Transverse colon (tissue), 4 donors: ENCODE results near the gene MS4A18. TPM values are rescaled to one million over a fixed set of nuclear protein-coding genes. Genes with fewer than 3 reads are reported as not detected.
"Not testable (repeated sequence)": the region's sequence is repeated elsewhere in the genome, so short reads cannot be mapped to it uniquely, and the experiment has no call there.

Experiments
- DNase-seq: peaks from one replicate; pipeline ENCODE4 v3.0.0-alpha.2; 2019
- H3K27ac ChIP-seq, 4 donors: fragments of 200-600 bp; sonication (generic); 2 replicates each; pipeline ENCODE4 v1.5.1; 2016 to 2018; ENCODE audit warnings: inconsistent platforms in 4 of 4
- H3K27me3 ChIP-seq: fragments of 200-600 bp; sonication (generic); 2 replicates; pipeline ENCODE4 v1.5.1; 2017; ENCODE audit warnings: inconsistent platforms
- H3K36me3 ChIP-seq, 4 donors: fragments of 200-600 bp; sonication (generic); 2 replicates each; pipeline ENCODE4 v1.5.1; 2017 to 2019; ENCODE audit warnings: inconsistent platforms in 4 of 4
- H3K4me1 ChIP-seq, 4 donors: fragments of 200-600 bp; sonication (generic); 2 replicates each; pipeline ENCODE4 v1.5.1; 2017 to 2020; ENCODE audit warnings: inconsistent platforms in 4 of 4
- H3K4me3 ChIP-seq, 4 donors: fragments of 200-600 bp; sonication (generic); 1 replicate in 1 of 4; 2 replicates in 3 of 4; pipeline versions ENCODE4 v1.5.1 to v1.6.1; 2017 to 2019; ENCODE audit warnings: inconsistent platforms in 4 of 4
- H3K9me3 ChIP-seq, 2 donors: fragments of 200-600 bp; sonication (generic); 2 replicates each; pipeline ENCODE4 v1.5.1; 2017 to 2019; ENCODE audit warnings: inconsistent platforms in 2 of 2
- EP300 ChIP-seq: sonication (generic); formaldehyde crosslinking; IDR thresholded peaks from one replicate; pipeline ENCODE4 v1.6.1; 2017; ENCODE audit warnings: antibody characterized with exemption, low read depth
- POLR2A ChIP-seq: fragments of 450-650 bp; IDR thresholded peaks from one replicate; pipeline ENCODE4 v1.6.1; 2016; ENCODE audit warnings: antibody characterized with exemption, mild to moderate bottlenecking, moderate library complexity
- POLR2AphosphoS5 ChIP-seq, 3 donors: sonication (generic); formaldehyde crosslinking; IDR thresholded peaks; one replicate each; pipeline ENCODE4 v1.6.1; 2016; ENCODE audit warnings: antibody characterized with exemption in 3 of 3
- WGBS, 2 donors: methylation state at CpG; one replicate each; pipeline ENCODE4 v1.1.5; 2018; ENCODE audit warnings: low coverage in 1 of 2; 5-methylcytosine and 5-hydroxymethylcytosine counted together
- in situ Hi-C, 4 donors: fragments of 200-750 bp; cut with MboI; loops; one replicate each; pipeline versions ENCODE4 v1.15.0 to v1.15.1; 2017; ENCODE audit warnings: low sequenced_read_pairs in 3 of 4, low pct_ligation_motif_present in 1 of 4, low pct_unique_long_range_greater_than_20kb in 1 of 4
- intact Hi-C: fragments of 100-400 bp; cut with DNase I; formaldehyde crosslinking; loops from one replicate; pipeline ENCODE4 v1.15.1; 2023; ENCODE audit warnings: low total_unique reads
- total RNA-seq, 4 donors: library from RNA; depleted of rRNA; stranded (reverse); fragments of >200 nt; gene quantifications; one replicate each; pipeline ENCODE4 v1.1.0, GENCODE V29; 2016
- TF ChIP-seq, protein P1 (sequence below), 5 experiments: fragments of 200-600 bp in 3 of 5; fragments of 450-650 bp in 2 of 5; sonication (generic) in 3 of 5; IDR thresholded peaks; 1 replicate in 2 of 5; 2 replicates in 3 of 5; pipeline ENCODE4 v1.5.1; 2016 to 2017; ENCODE audit warnings: antibody characterized with exemption in 5 of 5, inconsistent platforms in 3 of 5, mild to moderate bottlenecking in 2 of 5, moderate library complexity in 1 of 5

MS4A18 gene
- not detected for total RNA-seq

DNA sequence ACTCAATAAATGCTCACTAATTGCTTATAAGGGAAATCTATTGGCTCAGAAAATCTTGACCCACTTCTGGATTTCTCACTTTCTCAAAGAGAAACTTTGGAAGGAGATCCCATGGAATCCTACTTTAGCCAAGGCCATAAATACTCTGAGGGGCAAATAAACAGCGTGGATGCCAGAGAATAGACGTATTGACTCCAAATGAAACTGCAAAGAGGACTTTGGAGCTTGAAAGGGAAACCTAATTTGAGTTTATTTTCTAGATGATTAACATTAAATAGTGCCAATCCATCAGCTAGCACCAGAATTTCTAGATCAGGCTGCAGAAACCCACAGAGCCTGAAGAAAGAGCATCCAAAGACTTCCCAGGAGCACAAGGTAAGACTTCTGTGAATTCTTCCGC lies at the start of gene MS4A18:
TSS of gene MS4A18 (plus strand) at position 301 of the 400 bp plus-strand sequence.
- H3K4me3 ChIP-seq = no peak within 1 kb of the TSS
- TF ChIP-seq EP300 (no peak), POLR2AphosphoS5 (IDR thresholded peaks at IDR 0.05) (no peak), POLR2A (no peak)
- TF ChIP-seq, protein P1, sequence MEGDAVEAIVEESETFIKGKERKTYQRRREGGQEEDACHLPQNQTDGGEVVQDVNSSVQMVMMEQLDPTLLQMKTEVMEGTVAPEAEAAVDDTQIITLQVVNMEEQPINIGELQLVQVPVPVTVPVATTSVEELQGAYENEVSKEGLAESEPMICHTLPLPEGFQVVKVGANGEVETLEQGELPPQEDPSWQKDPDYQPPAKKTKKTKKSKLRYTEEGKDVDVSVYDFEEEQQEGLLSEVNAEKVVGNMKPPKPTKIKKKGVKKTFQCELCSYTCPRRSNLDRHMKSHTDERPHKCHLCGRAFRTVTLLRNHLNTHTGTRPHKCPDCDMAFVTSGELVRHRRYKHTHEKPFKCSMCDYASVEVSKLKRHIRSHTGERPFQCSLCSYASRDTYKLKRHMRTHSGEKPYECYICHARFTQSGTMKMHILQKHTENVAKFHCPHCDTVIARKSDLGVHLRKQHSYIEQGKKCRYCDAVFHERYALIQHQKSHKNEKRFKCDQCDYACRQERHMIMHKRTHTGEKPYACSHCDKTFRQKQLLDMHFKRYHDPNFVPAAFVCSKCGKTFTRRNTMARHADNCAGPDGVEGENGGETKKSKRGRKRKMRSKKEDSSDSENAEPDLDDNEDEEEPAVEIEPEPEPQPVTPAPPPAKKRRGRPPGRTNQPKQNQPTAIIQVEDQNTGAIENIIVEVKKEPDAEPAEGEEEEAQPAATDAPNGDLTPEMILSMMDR (IDR thresholded peaks at IDR 0.05) = no peak
- whole genome bisulfite sequencing, 2 donors = 54 to 77% methylated on average over 2 to 3 of the region's 3 CpGs
- H3K36me3 ChIP-seq = no peaks in the 10 kb centered on the region
- intact Hi-C loops = no loop called here
- no peak within 1 kb of the TSS for H3K27ac ChIP-seq
- peaks cover 0 to 9% (median 6%) of the 10 kb centered on the region in 4 donors for H3K4me1 ChIP-seq
- DNase-seq = no peak
- H3K27me3 ChIP-seq = peaks cover 27% of the 10 kb centered on the region
- in situ Hi-C loops = no loop called here
- H3K9me3 ChIP-seq = no peaks in the 10 kb centered on the region

DNA sequence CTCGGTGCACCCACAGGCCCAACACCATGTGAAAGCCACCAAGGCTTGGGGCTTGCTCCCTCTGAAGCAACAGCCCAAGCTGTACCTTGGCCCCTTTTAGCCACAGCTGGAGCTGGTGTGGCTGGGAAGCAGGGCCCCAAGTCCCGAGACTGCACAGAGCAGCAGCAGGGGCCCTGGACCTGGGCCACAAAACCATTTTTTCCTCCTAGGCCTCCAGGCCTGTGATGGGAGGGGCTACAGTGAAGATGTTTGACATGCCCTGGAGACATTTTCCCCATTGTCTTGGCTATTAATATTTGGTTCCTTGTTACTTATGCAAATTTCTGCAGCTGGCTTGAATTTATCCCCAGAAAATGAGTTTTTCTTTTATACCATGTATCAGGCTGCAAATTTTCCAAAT lies 46.3 kb upstream of the MS4A18 start:
- H3K36me3 ChIP-seq, intact Hi-C loops, DNase-seq, H3K27ac ChIP-seq, H3K4me3 ChIP-seq, in situ Hi-C loops, H3K4me1 ChIP-seq, H3K27me3 ChIP-seq: not testable (repeated sequence)
- peaks cover 15 to 18% of the 10 kb centered on the region in 2 donors for H3K9me3 ChIP-seq
- WGBS, 2 donors = 88% methylated on average over 2 of the region's 2 CpGs; no CpG with 5 or more reads in 1 of the 2 donors

DNA sequence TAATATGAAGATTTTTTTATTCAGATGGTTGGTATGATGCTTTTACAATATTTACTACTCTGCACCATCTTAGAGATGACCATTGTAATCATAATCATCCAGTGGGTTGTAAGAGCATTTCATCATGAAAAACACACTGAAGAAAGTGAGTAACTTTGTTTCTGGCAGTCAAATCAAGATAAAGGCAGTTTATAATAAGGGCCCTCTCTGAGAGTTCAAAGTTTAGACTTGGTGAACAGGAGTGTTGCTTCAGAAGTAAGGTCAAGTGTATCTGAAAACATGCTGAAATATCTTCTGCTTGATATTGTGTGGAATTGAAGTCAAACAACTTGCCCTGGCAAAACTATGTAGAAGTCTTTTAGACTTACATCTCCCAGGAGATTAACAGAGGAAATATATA lies 44.6 kb upstream of the MS4A18 start:
- no peaks in the 10 kb centered on the region for H3K4me1 ChIP-seq
- peaks cover 15 to 17% of the 10 kb centered on the region in 2 donors for H3K9me3 ChIP-seq
- no peak overlapping the region for H3K4me3 ChIP-seq
- H3K36me3 ChIP-seq = no peaks in the 10 kb centered on the region
- no peak for DNase-seq
- intact Hi-C loops (no loop called here), in situ Hi-C loops (no loop called here)
- no peaks in the 10 kb centered on the region for H3K27me3 ChIP-seq
- H3K27ac ChIP-seq = no peak overlapping the region
- TF ChIP-seq EP300 = no peak

DNA sequence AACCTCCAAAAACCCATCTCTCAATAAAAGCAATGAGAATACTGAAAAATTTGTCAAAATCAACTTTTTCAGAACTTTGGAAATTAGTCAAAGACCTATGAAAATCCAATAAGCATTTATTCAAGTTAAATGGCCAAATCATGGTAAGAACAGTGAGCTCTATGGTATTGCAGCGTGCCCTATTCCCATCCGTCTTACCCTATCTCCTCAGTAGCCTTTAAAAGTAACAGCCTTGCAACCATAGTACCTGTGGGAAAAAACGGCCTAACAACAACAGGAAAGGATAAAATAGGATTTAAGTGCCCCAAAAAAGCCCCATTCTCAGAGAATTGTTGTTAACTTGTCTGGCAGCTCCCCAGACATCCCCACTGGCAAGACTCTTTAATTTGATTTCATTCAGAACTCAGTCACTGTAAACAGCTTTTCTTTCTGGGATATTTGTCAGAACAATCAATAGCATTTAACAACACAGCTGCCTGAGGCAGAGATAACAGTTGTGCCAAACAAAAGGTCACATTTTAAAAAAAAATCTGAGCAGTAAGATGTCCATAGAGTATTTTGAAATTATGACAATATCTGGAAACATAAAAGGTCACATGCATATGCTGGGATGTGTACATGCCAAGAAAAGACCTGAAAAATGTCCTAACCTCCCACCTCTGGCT lies 43.9 kb upstream of the MS4A18 start:
- no peaks in the 10 kb centered on the region for H3K27me3 ChIP-seq
- no peak overlapping the region for H3K4me3 ChIP-seq
- H3K9me3 ChIP-seq = peaks cover 15 to 17% of the 10 kb centered on the region in 2 donors
- no peak overlapping the region for H3K27ac ChIP-seq
- no peak for TF ChIP-seq POLR2AphosphoS5 (IDR thresholded peaks at IDR 0.05)
- TF ChIP-seq, protein P1 (IDR thresholded peaks at IDR 0.05) = no peak
- TF ChIP-seq EP300 = no peak
- no peak for TF ChIP-seq POLR2A
- H3K4me1 ChIP-seq = no peaks in the 10 kb centered on the region
- DNase-seq = no peak
- H3K36me3 ChIP-seq = no peaks in the 10 kb centered on the region
- intact Hi-C loops (no loop called here), in situ Hi-C loops (no loop called here)
- 76 to 82% methylated on average over 3 of the region's 3 CpGs for WGBS, 2 donors

DNA sequence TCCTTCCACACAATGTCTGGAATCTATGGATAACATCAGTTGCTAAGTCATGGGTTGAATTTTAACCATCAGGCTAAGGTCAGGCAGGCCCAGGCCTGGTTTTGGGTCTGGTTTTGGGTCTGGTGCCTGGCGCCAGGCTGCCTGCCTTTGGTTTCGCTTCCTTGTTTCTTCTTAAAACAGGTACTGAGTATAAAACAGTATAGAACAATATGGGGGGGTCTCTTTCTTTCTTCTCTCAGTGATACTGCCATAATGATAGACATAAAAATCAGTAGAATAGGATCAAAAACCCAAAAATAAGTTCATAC lies 40.0 kb upstream of the MS4A18 start:
- H3K27me3 ChIP-seq, in situ Hi-C loops, H3K4me1 ChIP-seq, DNase-seq, H3K4me3 ChIP-seq, H3K36me3 ChIP-seq, H3K9me3 ChIP-seq, H3K27ac ChIP-seq, intact Hi-C loops: not testable (repeated sequence)
- 87% methylated on average over 2 of the region's 2 CpGs; no CpG with 5 or more reads in 1 of the 2 donors for WGBS, 2 donors

DNA sequence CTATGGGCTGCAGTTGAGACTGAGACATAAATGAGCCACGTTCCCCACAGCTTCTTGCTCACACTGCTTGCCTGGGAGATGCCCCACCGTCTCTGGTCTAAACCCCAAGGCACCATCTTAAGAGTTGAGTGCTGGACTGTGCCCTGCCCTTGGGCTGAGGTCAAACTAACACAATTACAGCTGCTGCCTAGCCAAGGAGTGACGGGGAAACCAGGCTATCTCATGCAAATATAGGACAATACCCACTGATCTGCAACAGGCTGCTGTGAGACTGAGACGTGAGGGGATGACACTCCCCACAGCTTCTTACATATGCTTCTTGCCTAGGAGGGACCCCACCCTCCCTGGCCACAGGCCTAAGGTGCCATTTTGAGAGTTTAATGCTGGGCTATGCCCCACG lies 32.9 kb upstream of the MS4A18 start:
- no peak overlapping the region for H3K27ac ChIP-seq
- peaks cover 0 to 9% of the 10 kb centered on the region in 2 donors for H3K9me3 ChIP-seq
- intact Hi-C loops = no loop called here

More for the DNA sequence above, 32.9 kb upstream of the MS4A18 start:
- Histone ChIP-seq H3K4me3 (no peak overlapping the region), H3K27me3 (no peaks in the 10 kb centered on the region), H3K4me1 (no peaks in the 10 kb centered on the region), H3K36me3 (no peaks in the 10 kb centered on the region)
- in situ Hi-C loops = no loop called here
- 81% methylated on average over 5 of the region's 5 CpGs; no CpG with 5 or more reads in 1 of the 2 donors for WGBS, 2 donors
- no peak for TF ChIP-seq POLR2AphosphoS5 (IDR thresholded peaks at IDR 0.05)
- no peak for TF ChIP-seq POLR2A
- TF ChIP-seq, protein P1 (IDR thresholded peaks at IDR 0.05) = no peak
- TF ChIP-seq EP300 = no peak
- DNase-seq = no peak
